Esophagus (tissue), 2 donors: Measurements from ENCODE around the gene MMEL1. TPM values are rescaled to one million over a fixed set of nuclear protein-coding genes. Genes with fewer than 3 reads are reported as not detected.

Experiments
- H3K27ac ChIP-seq, 2 donors: one replicate each; pipeline ENCODE4 v1.5.1; 2013; ENCODE audit warnings: low read depth in 2 of 2, mild to moderate bottlenecking in 2 of 2, inconsistent platforms in 1 of 2, low read length in 1 of 2, moderate library complexity in 1 of 2
- H3K27me3 ChIP-seq, 2 donors: one replicate each; pipeline ENCODE4 v1.6.1; 2013; ENCODE audit warnings: low read length in 2 of 2, control low read depth in 1 of 2, mild to moderate bottlenecking in 1 of 2; ENCODE audit not compliant: insufficient read depth in 2 of 2, control insufficient read depth in 1 of 2
- H3K36me3 ChIP-seq, 2 donors: one replicate each; pipeline ENCODE4 v1.6.1; 2013; ENCODE audit warnings: low read length in 1 of 2; ENCODE audit not compliant: control insufficient read depth in 2 of 2, insufficient read depth in 2 of 2
- H3K4me1 ChIP-seq, 2 donors: one replicate each; pipeline ENCODE4 v1.6.1; 2013; ENCODE audit warnings: low read length in 1 of 2; ENCODE audit not compliant: control insufficient read depth in 2 of 2, insufficient read depth in 2 of 2
- H3K4me3 ChIP-seq, 2 donors: one replicate each; pipeline ENCODE4 v1.5.1; 2013; ENCODE audit warnings: low read length in 2 of 2, mild to moderate bottlenecking in 2 of 2, low read depth in 1 of 2, moderate library complexity in 1 of 2
- H3K9me3 ChIP-seq, 2 donors: one replicate each; pipeline ENCODE4 v1.6.1; 2013; ENCODE audit warnings: mild to moderate bottlenecking in 2 of 2, low read depth in 1 of 2, low read length in 1 of 2, moderate library complexity in 1 of 2; ENCODE audit not compliant: control insufficient read depth in 2 of 2, insufficient read depth in 1 of 2
- WGBS, 2 donors: extraction: QIAGEN DNeasy Blood & Tissue Kit; methylation state at CpG; one replicate each; pipeline ENCODE4 v1.1.7; 2013; 5-methylcytosine and 5-hydroxymethylcytosine counted together
- polyA plus RNA-seq, 2 donors: library from polyadenylated mRNA; stranded (reverse); fragments of 200-250 nt; gene quantifications; one replicate each; pipeline ENCODE4 v1.2.3, GENCODE V29; 2013
- donor health status: healthy with polysubstance abuse.
- donor health status: Bipolar disorder and iron deficiency.

Gene MMEL1
- polyA plus RNA-seq, 2 donors: 3.4 to 11.6 TPM

DNA sequence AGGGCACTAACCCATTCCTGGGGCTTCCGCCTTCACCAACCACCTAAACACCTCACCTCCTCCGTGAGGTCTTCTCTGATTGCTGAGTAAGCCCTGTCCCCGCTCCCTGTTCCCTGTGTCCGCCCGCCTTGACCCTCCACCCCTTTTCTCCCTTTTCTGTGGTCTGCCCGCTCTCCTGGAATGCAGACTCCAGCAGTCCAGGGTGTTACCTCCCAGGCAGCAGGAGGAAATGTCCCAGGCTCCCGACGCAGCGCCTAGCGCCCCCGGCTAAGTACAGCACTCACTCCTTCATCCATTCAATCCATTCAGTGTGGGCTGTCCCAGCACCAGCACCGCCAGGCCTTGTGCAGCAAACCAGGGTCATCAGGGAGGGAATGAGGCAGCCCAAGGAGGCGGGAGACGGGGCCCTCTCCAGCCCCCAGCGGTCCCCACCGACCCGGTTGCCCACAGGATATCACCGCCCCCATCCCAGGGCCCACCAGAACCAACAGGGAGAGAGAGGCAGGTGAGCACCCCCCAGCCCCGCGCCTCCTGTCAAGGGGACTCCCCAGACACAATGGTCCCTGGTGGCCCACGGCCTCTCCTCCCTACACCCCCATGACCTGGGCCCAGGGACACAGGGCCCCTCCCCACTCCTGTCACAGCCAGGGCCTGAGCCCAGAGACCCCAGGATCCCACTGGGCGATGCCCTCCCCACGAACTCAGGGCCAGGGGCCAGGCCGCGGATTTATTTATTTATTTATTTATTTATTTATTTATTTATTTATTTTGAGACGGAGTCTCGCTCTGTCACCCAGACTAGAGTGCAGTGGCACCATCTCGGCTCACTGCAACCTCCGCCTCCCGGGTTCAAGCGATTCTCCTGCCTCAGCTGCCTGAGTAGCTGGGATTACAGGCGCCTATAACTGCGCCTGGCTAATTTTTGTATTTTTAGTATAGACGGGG lies 66.4 kb downstream of the MMEL1 start:
- Histone ChIP-seq H3K27me3 (no peaks in the 10 kb centered on the region), H3K4me3 (no peak overlapping the region), H3K27ac (no peak overlapping the region), H3K36me3 (peaks cover 0 to 11% of the 10 kb centered on the region in 2 donors), H3K9me3 (no peaks in the 10 kb centered on the region), H3K4me1 (no peaks in the 10 kb centered on the region)
- WGBS, 2 donors: 66 to 78% methylated on average over 31 to 34 of the region's 34 CpGs

DNA sequence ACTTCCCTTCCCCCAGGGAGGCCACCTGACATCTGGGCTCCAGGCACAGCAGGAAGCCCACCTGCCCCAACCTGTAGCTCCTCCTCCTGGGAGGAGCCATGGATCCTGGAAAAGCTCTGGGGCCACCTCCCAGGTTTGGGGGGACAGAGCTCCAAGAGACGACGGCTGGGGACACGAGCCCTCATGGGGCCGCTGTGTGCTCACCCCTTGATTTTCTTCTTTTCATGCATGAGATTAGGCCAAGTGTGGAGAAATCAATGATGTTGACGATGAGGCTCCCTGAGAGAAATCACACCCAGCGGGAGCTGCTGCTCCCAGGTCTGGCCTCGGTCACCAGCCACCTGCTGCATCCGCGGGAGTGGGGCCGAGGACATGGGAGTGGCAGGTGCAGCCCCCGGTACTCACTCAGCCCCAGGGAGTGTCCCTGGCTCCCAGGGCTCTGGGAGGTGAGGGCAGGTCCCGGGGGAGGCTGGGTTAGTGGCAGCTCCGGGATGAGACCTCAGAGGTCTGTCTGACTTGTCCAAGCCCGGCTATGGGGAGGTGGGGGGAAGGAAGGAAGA lies 67.9 kb downstream of the MMEL1 start:
- no peaks in the 10 kb centered on the region for H3K9me3 ChIP-seq
- no peaks in the 10 kb centered on the region for H3K27me3 ChIP-seq
- H3K4me3 ChIP-seq: no peak overlapping the region
- H3K27ac ChIP-seq: no peak overlapping the region
- H3K36me3 ChIP-seq: peaks cover 1 to 19% of the 10 kb centered on the region in 2 donors
- no peaks in the 10 kb centered on the region for H3K4me1 ChIP-seq
- WGBS, 2 donors: 37 to 38% methylated on average over 14 of the region's 14 CpGs

DNA sequence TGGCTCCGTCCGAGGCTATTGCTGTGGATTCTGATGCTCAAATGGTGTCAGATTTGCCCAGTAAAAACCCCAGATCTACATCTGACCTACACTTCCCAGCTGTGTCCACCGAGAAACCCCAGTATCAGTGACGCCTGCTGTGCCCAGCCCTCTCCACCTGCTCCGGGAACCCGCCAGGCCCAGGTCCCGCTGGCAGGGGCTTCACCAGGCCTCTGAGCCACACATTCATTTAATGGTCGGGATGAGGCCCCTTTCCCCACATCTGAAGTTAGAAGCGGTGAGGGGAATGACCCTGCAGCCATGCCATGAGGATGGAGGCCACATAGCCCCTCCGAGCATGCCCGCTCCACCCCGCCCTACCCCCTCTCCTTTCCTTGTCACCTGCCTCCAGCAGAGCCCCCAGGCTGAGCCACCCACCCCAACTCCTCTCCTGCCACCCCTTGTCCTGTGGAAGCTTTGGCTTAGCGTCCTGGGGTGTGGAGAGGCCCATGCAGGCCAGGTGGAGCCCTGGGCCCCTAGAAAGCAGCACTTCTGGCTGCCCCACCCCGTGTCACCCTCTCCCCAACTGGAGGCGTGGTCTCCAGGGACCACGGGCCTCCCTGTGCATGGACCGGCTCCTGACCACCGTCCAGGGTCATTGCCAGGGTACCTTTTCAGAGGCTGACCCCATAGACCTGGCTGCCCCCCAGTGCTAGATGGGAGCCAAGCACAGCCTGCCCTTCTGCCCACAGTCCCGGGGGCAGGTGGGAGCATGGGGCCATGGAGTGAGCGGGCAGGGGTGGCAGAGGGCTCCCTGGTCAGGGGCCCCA lies 68.6 kb downstream of the MMEL1 start:
- peaks cover 3 to 25% of the 10 kb centered on the region in 2 donors for H3K36me3 ChIP-seq
- H3K27me3 ChIP-seq: no peaks in the 10 kb centered on the region
- peaks cover 0 to 2% of the 10 kb centered on the region in 2 donors for H3K4me1 ChIP-seq
- 75 to 76% methylated on average over 20 of the region's 20 CpGs for WGBS, 2 donors
- no peak overlapping the region for H3K4me3 ChIP-seq
- H3K27ac ChIP-seq: no peak overlapping the region
- H3K9me3 ChIP-seq: no peaks in the 10 kb centered on the region

DNA sequence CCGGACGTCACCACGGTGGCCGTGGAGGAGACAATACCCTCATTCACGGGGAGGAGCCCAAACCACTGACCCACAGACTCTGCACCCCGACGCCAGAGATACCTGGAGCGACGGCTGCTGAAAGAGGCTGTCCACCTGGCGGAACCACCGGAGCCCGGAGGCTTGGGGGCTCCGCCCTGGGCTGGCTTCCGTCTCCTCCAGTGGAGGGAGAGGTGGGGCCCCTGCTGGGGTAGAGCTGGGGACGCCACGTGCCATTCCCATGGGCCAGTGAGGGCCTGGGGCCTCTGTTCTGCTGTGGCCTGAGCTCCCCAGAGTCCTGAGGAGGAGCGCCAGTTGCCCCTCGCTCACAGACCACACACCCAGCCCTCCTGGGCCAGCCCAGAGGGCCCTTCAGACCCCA lies 69.6 kb downstream of the MMEL1 start:
- peaks cover 3 to 35% of the 10 kb centered on the region in 2 donors for H3K36me3 ChIP-seq
- WGBS, 2 donors: 86% methylated on average over 18 of the region's 18 CpGs
- no peak overlapping the region for H3K27ac ChIP-seq
- no peaks in the 10 kb centered on the region for H3K9me3 ChIP-seq
- H3K4me3 ChIP-seq: no peak overlapping the region
- H3K4me1 ChIP-seq: peaks cover 2 to 3% of the 10 kb centered on the region in 2 donors
- no peaks in the 10 kb centered on the region for H3K27me3 ChIP-seq

DNA sequence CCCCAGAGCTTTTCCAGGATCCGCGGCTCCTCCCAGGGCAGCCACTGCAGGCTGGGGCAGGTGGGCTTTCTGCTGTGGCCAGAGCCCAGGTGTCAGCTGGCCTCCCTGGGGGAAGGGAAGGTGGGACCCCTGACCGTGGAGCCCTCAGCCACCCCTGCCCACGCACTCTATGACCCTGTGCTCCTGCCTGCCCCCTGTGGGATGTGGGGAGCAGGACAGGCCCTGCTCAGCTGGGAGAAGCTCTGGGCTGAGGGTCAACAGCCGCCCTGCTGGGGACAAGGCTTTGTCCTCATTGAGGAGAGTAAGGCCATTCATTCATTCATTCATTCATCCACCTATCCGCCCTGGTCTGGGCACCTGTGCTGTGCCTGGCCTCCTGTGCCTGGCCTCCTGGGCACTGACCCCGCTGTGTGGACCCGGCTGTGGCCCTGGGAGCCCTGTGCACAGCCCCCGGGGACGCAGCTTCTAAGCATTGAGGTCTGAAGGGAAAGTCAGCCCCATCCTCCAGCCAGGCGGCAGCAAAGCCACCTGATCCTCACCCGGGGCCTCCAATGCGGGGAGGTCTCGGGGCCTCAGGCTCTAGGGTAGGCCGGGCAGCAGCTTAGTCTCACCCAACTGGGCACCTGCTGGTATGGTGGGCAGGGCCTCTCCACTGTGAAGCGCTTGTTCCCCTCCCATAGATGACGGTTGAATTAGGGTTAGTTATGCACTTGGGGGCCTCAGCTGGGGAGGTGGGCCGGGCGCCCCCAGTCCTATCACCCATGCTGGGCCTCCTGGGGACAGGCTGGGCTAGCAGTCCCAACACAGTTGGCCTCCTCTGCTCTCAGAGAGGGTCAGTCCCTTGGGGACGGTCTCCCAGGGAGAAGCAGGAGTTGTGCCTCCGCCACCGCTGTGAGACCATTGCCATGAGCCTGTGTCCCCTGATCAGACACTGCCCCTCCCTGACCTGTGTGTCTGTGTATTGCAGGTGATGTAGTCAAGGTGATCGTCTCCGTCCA lies 70.6 kb downstream of the MMEL1 start:
- H3K27me3 ChIP-seq: no peaks in the 10 kb centered on the region
- H3K4me1 ChIP-seq: peaks cover 9 to 11% of the 10 kb centered on the region in 2 donors
- H3K27ac ChIP-seq: no peak overlapping the region
- H3K9me3 ChIP-seq: no peaks in the 10 kb centered on the region
- no peak overlapping the region for H3K4me3 ChIP-seq
- WGBS, 2 donors: 86 to 87% methylated on average over 24 of the region's 24 CpGs
- peaks cover 3 to 35% of the 10 kb centered on the region in 2 donors for H3K36me3 ChIP-seq

DNA sequence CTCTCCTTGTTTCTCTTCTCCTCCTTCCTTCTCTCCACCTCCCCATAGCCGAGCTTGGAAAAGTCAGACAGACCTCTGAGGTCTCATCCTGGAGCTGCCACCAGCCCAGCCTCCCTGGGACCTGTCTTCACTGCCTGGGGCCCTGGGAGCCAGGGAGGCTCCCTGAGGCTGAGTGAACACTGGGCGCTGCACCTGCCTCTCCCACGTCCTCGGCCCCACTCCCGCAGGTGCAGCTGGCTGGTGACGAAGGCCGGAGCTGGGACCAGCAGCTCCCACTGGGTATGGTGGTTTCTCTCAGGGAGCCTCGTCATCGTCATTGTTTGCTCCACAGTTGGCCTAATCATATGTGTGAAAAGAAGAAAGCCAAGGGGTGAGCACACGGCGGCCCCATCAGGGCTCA lies 71.4 kb downstream of the MMEL1 start:
- Histone ChIP-seq H3K4me3 (no peak overlapping the region), H3K27ac (no peak overlapping the region), H3K4me1 (peaks cover 11% of the 10 kb centered on the region in 2 donors), H3K36me3 (peaks cover 3 to 35% of the 10 kb centered on the region in 2 donors), H3K27me3 (no peaks in the 10 kb centered on the region), H3K9me3 (no peaks in the 10 kb centered on the region)
- 83 to 85% methylated on average over 11 of the region's 11 CpGs for WGBS, 2 donors

DNA sequence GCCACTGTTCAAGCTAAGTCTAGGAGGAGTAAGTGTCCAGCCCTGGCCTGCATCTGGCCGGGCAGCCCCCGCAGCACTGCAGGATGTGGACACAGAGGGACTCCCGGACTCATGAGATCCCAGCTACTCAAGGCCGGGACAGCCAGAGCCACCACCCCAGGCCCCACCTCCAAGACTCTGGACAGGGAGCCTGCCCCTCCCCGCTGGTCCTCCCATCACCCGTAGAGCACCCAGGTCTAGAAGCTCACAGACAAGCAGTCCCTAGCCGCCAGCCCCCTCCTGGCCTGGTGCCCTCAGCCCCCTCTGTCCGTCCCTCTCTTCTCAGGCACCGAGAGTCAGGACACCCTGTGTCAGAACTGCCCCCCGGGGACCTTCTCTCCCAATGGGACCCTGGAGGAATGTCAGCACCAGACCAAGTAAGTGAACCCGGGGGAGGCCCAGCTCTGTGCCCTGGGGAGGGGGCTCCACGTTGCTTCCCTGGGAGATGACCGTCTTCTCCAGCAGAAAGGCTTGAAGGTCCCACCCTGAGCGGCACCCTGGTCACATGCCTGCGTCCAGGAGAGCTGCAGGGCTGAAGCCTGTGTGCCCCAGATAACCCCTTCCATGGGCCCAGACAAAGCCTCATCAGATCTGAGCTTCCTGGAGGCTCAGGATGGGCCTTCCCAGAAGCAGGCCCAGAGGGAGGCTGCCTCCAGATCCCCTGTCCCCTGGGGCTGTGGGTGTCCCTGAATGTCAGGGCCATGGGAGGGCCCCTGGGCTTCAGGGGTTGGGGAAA lies 72.3 kb downstream of the MMEL1 start:
- WGBS, 2 donors: 88 to 91% methylated on average over 15 of the region's 15 CpGs
- Histone ChIP-seq H3K27me3 (no peaks in the 10 kb centered on the region), H3K4me3 (no peak overlapping the region), H3K4me1 (peaks cover 11 to 14% of the 10 kb centered on the region in 2 donors), H3K36me3 (peaks cover 3 to 35% of the 10 kb centered on the region in 2 donors), H3K9me3 (no peaks in the 10 kb centered on the region), H3K27ac (no peak overlapping the region)

GRCh38 chr1:2559509-2560298 lies 73.1 kb downstream of the MMEL1 start:
- WGBS, 2 donors: 82 to 88% methylated on average over 32 to 35 of the region's 35 CpGs
- H3K4me1 ChIP-seq: peaks cover 11 to 20% of the 10 kb centered on the region in 2 donors
- H3K4me3 ChIP-seq: no peak overlapping the region
- peaks cover 3 to 35% of the 10 kb centered on the region in 2 donors for H3K36me3 ChIP-seq
- H3K9me3 ChIP-seq: no peaks in the 10 kb centered on the region
- H3K27me3 ChIP-seq: no peaks in the 10 kb centered on the region
- no peak overlapping the region for H3K27ac ChIP-seq
